OCI-LY1 (cell line): ENCODE measurements around the gene ADARB2.

ENCODE experiments used
- H2AFZ ChIP-seq: fragments of 200-600 bp; sonication (generic), shearing (Covaris generic); 2 replicates; pipeline ENCODE4 v1.6.0; 2014; ENCODE audit warnings: antibody characterized with exemption, mild to moderate bottlenecking, low read length
- H3F3A ChIP-seq: fragments of 200-600 bp; sonication (generic), shearing (Covaris generic); 2 replicates; pipeline ENCODE4 v1.6.0; 2014; ENCODE audit warnings: mild to moderate bottlenecking, antibody characterized with exemption, low read length, moderate library complexity; ENCODE audit not compliant: insufficient read depth
- H3K27ac ChIP-seq: fragments of 200-600 bp; sonication (generic); 2 replicates; pipeline ENCODE4 v1.5.1; 2014; ENCODE audit warnings: low read length, mixed run types, mild to moderate bottlenecking, low read depth; ENCODE audit not compliant: poor library complexity, severe bottlenecking
- H3K27me3 ChIP-seq: fragments of 200-600 bp; sonication (generic); 2 replicates; pipeline ENCODE4 v1.6.0; 2014; ENCODE audit warnings: antibody characterized with exemption, mild to moderate bottlenecking, low read length, moderate library complexity; ENCODE audit not compliant: insufficient read depth
- H3K36me3 ChIP-seq: fragments of 200-600 bp; sonication (generic); 2 replicates; pipeline ENCODE4 v1.6.1; 2014; ENCODE audit warnings: mild to moderate bottlenecking, antibody characterized with exemption, low read length, moderate library complexity, mixed read lengths; ENCODE audit not compliant: insufficient read depth
- H3K4me1 ChIP-seq: fragments of 200-600 bp; sonication (generic); 2 replicates; pipeline ENCODE4 v1.5.1; 2014; ENCODE audit warnings: mild to moderate bottlenecking, low read length, moderate library complexity; ENCODE audit not compliant: insufficient read depth, severe bottlenecking
- H3K4me2 ChIP-seq: fragments of 200-600 bp; sonication (generic), shearing (Covaris generic); 2 replicates; pipeline ENCODE4 v1.6.1; 2014; ENCODE audit warnings: low read length
- H3K4me3 ChIP-seq: fragments of 200-600 bp; sonication (generic); 2 replicates; pipeline ENCODE4 v1.5.1; 2014; ENCODE audit warnings: low read length, low read depth, mild to moderate bottlenecking, mixed read lengths; ENCODE audit not compliant: poor library complexity, severe bottlenecking
- H3K79me2 ChIP-seq: fragments of 200-600 bp; shearing (Covaris generic); 2 replicates; pipeline ENCODE4 v1.6.1; 2016; ENCODE audit warnings: mixed run types, low read length, mixed read lengths; ENCODE audit not compliant: insufficient read depth
- H3K9ac ChIP-seq: fragments of 200-600 bp; sonication (generic), shearing (Covaris generic); 2 replicates; pipeline ENCODE4 v1.6.1; 2014; ENCODE audit warnings: mild to moderate bottlenecking, low read length, mixed read lengths
- H3K9me2 ChIP-seq: fragments of 200-600 bp; sonication (generic), shearing (Covaris generic); 2 replicates; pipeline ENCODE4 v1.6.1; 2014; ENCODE audit warnings: low read depth, mild to moderate bottlenecking, low read length, mixed read lengths
- H3K9me3 ChIP-seq: fragments of 200-600 bp; shearing (Covaris generic); 2 replicates; pipeline ENCODE4 v1.6.1; 2014; ENCODE audit warnings: low read length, mixed read lengths
- H4K20me1 ChIP-seq: fragments of 200-600 bp; sonication (generic), shearing (Covaris generic); 2 replicates; pipeline ENCODE4 v1.6.0; 2016; ENCODE audit warnings: mild to moderate bottlenecking, low read length; ENCODE audit not compliant: insufficient read depth
- EZH2 ChIP-seq: fragments of 200-600 bp; sonication (generic), shearing (Covaris generic); IDR thresholded peaks from 2 replicates; pipeline ENCODE4 v1.8.0; 2017; ENCODE audit warnings: borderline replicate concordance, mixed run types, mild to moderate bottlenecking, antibody characterized with exemption, low read length, moderate library complexity, mixed read lengths
- TF ChIP-seq, protein P1 (sequence below): fragments of 200-600 bp; sonication (generic), shearing (Covaris generic); IDR thresholded peaks from 2 replicates; pipeline ENCODE4 v1.5.1; 2017; ENCODE audit warnings: mild to moderate bottlenecking, antibody characterized with exemption, low read length, moderate library complexity, mixed read lengths

ADARB2 gene

GRCh38 chr10:1476455-1476803 is 260.9 kb downstream of the ADARB2 start:
- Histone ChIP-seq H3K27ac (peak overlapping the region; percentile 98), H3K36me3 (peaks cover 11% of the 10 kb centered on the region), H3K4me3 (peak overlapping the region; percentile 37), H3K4me1 (peaks cover 60% of the 10 kb centered on the region), H3K9me2 (no peaks in the 10 kb centered on the region), H3K27me3 (no peaks in the 10 kb centered on the region), H2AFZ (no peak overlapping the region), H3K9me3 (0 out of 2 replicates have a peak, but pooled peaks cover 5% of the 10 kb centered on the region), H4K20me1 (no peaks in the 10 kb centered on the region), H3K79me2 (no peaks in the 10 kb centered on the region), H3K4me2 (peak overlapping the region; percentile 61), H3K9ac (peak overlapping the region; percentile 72), H3F3A (0 out of 2 replicates have a peak, but pooled peaks cover 5% of the 10 kb centered on the region)
- TF ChIP-seq, protein P1, sequence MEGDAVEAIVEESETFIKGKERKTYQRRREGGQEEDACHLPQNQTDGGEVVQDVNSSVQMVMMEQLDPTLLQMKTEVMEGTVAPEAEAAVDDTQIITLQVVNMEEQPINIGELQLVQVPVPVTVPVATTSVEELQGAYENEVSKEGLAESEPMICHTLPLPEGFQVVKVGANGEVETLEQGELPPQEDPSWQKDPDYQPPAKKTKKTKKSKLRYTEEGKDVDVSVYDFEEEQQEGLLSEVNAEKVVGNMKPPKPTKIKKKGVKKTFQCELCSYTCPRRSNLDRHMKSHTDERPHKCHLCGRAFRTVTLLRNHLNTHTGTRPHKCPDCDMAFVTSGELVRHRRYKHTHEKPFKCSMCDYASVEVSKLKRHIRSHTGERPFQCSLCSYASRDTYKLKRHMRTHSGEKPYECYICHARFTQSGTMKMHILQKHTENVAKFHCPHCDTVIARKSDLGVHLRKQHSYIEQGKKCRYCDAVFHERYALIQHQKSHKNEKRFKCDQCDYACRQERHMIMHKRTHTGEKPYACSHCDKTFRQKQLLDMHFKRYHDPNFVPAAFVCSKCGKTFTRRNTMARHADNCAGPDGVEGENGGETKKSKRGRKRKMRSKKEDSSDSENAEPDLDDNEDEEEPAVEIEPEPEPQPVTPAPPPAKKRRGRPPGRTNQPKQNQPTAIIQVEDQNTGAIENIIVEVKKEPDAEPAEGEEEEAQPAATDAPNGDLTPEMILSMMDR = no peak
- TF ChIP-seq EZH2 = no peak

DNA sequence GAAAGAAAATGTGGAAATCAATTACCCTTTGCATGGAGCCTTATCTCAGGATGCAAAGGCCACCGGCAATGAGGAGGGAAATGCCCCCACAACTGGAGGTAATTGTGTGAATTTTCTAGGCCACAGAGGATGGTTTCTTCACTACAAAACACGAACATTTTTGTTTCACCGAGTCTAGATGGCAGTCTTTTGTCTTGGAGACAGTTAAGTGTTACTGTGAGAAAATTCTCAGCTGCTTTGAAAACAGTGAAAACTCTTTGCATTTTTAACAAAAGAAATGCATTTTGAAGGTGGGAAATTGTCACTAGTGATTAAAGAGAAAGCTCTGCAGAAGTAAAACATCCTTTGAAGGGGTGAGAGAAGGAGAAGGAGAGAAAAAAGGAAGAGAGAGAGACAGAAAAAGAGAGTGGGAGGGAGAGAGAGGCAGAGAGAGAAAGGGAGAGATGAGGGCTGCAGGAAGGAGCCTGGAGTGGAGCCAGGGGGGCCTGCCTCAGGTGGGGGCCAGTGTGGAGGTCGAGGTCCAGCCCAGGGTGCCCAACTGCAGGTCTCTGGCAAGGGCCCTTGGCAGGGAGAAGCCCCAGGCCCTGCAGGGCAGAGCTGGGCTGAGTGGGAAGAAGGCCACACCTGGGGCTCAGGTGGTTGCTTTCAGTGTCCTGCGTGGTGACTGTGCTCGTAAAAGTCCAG is 261.4 kb downstream of the ADARB2 start:
- Histone ChIP-seq H3K4me1 (peaks cover 56% of the 10 kb centered on the region), H3K9me3 (0 out of 2 replicates have a peak, but pooled peaks cover 5% of the 10 kb centered on the region), H3K9me2 (no peaks in the 10 kb centered on the region), H3K4me2 (peak overlapping the region; percentile 61), H3K9ac (peak overlapping the region; percentile 72), H3K79me2 (no peaks in the 10 kb centered on the region), H3K27ac (peak overlapping the region; percentile 98), H3F3A (0 out of 2 replicates have a peak, but pooled peaks cover 5% of the 10 kb centered on the region), H2AFZ (0 out of 2 replicates have a peak overlapping the region, but pooled peaks have one; percentile 25), H3K36me3 (peaks cover 11% of the 10 kb centered on the region), H4K20me1 (no peaks in the 10 kb centered on the region), H3K27me3 (no peaks in the 10 kb centered on the region), H3K4me3 (peak overlapping the region; percentile 37)
- TF ChIP-seq, protein P1 = peak; percentile 23; the same call in 1 of the 2 replicates
- no peak for TF ChIP-seq EZH2

- Histone ChIP-seq H3K9ac (peak overlapping the region; percentile 72), H3K36me3 (peaks cover 11% of the 10 kb centered on the region), H3K27me3 (no peaks in the 10 kb centered on the region), H3F3A (0 out of 2 replicates have a peak, but pooled peaks cover 5% of the 10 kb centered on the region), H3K27ac (peak overlapping the region; percentile 98), H3K4me3 (peak overlapping the region; percentile 37), H4K20me1 (no peaks in the 10 kb centered on the region), H3K4me1 (peaks cover 55% of the 10 kb centered on the region), H3K4me2 (peak overlapping the region; percentile 61), H3K79me2 (no peaks in the 10 kb centered on the region), H3K9me2 (no peaks in the 10 kb centered on the region), H3K9me3 (0 out of 2 replicates have a peak, but pooled peaks cover 5% of the 10 kb centered on the region), H2AFZ (no peak overlapping the region)
- TF ChIP-seq, protein P1 = no peak
- no peak for TF ChIP-seq EZH2
Measured at GRCh38 chr10:1475098-1475591, 262.2 kb downstream of the ADARB2 start.
